ENCODE measurements around the gene HOXB6.

DNA sequence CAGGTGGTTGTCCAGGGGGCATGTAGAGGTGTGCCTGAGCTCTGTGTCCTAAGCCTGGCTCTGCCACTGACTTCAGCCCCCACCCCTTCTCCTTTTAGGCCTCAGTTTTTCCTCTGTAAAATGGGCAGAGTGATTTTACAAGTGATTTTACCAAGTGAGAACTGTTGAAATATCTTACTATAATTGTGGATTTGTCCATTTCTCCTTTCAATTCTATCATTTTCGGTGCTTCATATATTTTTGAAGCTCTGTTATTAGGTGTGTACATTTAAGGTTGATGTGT, 43.1 kb upstream of the HOXB6 start:
- TF ChIP-seq, protein P1, sequence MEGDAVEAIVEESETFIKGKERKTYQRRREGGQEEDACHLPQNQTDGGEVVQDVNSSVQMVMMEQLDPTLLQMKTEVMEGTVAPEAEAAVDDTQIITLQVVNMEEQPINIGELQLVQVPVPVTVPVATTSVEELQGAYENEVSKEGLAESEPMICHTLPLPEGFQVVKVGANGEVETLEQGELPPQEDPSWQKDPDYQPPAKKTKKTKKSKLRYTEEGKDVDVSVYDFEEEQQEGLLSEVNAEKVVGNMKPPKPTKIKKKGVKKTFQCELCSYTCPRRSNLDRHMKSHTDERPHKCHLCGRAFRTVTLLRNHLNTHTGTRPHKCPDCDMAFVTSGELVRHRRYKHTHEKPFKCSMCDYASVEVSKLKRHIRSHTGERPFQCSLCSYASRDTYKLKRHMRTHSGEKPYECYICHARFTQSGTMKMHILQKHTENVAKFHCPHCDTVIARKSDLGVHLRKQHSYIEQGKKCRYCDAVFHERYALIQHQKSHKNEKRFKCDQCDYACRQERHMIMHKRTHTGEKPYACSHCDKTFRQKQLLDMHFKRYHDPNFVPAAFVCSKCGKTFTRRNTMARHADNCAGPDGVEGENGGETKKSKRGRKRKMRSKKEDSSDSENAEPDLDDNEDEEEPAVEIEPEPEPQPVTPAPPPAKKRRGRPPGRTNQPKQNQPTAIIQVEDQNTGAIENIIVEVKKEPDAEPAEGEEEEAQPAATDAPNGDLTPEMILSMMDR (conservative IDR thresholded peaks at IDR 0.05; ENCODE audit: low read length), result no peak
- TF ChIP-seq EZH2phosphoT487 (IDR thresholded peaks at IDR 0.05; ENCODE audit: borderline replicate concordance), result no peak

All from Loucy (cell line).